Activated CD4-positive, CD25-positive, alpha-beta regulatory T cell treated with anti-CD3 and anti-CD28 coated beads, Interleukin-2, amount 50 U/mL, for 72 hours (primary cell): ENCODE results near the gene SLCO1C1.

Source experiments
- DNase-seq: peaks from one replicate; pipeline ENCODE4 v3.0.0; 2021

SLCO1C1 gene

GRCh38 chr12:20801035-20801434 lies 105.9 kb downstream of the SLCO1C1 start:
- no peak for DNase-seq
